ENCODE results near the gene PRRX2.
"Not testable (repeated sequence)": the region's sequence is repeated elsewhere in the genome, so short reads cannot be mapped to it uniquely, and the experiment has no call there.

Gene PRRX2

DNA sequence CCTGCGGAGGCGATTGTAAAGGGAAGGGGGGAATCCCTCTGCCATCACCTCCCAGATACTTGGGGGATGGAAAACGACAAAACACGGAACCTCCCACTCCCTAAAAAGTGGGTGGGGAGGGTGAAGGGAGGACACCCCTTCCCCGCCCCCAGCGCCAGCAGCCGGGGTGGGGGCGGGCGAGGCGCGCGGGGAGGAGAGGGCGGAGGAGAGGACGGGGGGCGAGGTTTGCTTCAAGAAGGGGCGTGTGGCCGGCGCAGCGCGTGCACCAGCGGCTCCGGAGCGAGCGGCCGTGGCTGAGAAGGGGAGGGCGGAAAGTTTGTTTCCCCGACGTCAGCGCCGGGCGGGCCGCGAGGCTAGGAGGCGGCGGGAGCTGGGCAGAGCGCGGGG lies at the start of gene PRRX2:
Gene PRRX2, plus strand, starts transcription at position 259 of the 387 bp plus-strand sequence. CDS start 221 bp downstream, outside the sequence.
- peak; percentile 67 for DNase-seq

DNA sequence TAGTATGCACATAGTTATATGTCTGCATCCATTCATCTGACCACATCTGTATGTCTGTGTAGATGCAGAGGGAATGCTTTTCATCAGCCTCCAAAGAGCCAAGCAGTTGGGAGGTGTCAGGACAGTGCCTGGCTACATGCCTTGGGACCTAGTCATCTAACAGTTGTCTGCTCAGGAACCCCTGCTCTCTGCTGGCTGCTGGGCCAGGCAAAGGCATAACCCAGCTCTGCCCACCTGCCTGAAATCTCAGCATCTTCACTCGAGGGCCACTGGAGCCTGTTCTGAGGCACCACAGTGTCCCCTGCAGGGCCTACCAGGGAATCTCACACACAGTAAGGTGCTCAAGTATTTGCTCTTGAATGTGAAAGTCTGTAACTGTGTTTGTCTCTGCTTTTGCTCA lies 48.3 kb upstream of the PRRX2 start:
- peak; percentile 98 for DNase-seq

DNA sequence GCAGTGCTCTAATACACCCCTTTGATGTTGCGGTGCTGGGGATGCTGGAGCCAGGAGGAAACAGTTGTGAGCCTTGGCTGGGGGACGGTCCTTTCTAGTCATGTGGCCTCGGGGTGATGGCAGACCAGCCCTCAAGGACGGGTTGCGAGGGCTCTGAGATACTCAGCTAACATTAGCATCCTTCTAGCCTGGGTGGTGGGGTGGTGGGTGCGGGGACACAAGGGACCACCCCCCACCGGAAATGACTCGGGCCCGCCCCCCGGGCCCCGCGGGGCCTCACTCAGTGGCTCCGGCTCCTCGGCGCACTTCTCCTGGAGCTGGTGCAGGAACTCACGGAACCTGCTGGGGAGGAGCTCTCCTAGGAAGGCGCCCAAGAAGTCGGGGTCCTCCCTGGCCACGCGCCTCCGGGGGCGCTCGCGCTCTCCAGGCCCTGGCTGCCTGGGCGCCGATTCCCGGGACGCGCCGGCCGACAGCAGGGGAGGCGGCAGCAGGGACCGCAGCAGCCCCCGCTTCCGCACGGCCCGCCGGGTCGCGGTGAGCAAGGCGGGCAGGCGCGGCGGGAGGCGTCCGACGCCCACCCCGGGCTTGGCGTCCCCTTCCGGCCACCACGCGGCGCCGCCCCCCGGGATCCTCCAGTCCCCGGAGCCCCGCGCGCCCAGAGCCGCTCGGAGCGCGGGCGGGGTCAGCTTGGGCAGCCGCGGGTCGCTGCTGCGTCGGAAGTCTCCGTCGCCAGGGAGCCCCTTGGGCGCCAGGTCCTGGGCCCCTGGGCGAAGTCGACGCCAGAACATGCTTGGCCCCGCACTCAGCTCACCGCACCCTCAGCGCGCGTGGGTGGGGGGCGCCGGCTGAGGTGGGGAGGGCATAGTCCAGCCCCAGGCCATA lies 45.4 kb upstream of the PRRX2 start:
- DNase-seq: no peak

DNA sequence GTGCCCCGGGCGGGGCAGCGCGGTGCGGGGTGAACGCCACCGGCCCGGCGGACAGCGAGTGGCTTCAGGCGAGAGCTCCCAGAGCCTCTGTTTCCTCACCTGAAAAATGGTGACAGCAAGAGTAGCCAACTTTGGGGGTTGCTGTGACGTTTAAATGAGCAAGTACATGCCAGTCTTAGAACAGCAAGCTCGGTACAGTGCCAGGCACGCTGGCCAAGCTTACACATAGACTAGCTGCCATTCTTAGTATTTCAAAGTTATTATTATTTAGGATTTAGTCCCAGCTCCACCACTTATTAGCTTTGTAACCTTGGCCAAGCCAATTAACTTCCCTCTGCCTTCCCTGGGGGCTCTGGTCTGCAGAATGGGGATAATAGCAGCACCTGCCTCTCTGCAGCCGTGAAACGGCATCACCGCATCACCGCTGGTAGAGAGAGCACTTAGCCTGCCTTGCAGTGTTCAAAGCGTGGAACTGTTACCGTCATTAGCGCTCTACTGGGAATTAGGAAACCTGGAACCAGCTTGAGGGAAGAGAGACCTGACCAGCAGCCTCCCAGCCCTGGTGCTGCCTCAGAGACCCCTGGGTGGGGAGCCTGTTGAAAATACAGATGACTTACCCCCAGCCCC lies 44.7 kb upstream of the PRRX2 start, which contains the start of gene C9orf50:
Gene C9orf50, minus strand, starts transcription at position 433 of the 627 bp plus-strand sequence. CDS start 527 bp downstream, outside the sequence.
- DNase-seq: no peak

DNA sequence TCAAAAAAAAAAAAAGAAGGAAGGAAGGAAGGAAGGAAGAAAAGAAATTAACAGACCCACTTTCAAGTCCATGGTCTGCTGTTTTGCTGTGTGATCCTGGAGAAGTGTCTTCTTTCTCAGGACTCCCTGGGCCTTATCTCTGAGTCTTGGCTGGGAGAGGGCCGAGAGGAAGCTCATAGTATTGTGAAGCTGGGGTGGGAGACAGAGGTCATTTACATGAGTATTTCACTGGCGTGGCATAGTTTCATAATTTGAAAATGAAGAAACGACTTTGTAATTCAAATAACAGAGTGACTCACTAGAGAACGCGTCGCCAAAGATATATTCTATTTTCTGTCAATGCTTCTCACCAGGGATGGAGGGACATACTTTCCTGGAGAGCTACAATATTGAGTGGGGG lies 42.1 kb upstream of the PRRX2 start:
- DNase-seq: no peak

DNA sequence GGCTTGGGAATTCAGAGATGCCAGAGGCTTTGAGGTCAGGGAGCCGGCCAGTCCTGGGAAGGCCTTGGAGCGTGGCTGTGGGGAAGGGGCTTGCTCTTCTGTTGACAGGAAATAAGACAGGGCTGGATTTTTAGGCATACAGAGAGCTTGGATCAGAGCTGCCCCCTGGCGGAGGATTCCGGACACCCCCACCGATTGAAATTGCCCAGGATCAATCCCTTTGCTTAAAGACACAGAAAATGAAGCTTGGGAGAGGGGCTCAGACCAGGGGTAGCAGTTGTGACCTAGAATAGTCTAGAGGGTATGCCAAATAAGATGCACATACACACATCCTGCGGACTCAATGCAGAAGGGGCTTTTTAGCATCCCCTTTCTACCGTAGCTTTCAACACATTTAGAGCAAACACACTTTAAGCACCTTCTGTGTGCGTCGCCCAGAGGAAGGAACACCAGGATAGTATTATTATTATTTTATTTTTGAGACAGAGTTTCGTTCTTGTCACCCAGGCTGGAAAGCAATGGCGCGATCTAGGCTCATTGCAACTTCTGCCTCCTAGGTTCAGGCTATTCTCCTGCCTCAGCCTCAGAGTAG lies 41.2 kb upstream of the PRRX2 start:
- DNase-seq: peak; percentile 87

DNA sequence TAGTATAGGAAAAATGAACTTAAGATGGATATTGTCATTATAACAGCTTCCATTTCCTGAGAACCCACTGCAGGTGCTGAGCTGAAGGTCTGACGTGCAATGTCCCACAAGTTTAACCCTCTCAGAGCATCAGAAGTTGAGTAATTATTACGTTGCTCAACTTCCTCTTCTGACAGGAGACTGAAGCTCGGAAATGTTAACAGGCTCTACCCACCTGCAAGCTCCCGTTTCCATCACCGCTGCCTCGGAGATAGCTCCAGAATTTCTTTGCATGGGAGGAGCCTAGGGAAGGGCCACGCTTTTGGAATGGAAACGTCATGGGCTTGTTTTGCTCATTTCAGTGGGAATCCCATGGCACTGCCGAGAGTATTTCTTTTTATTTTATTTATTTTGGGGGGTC lies 40.5 kb upstream of the PRRX2 start:
- DNase-seq: no peak

DNA sequence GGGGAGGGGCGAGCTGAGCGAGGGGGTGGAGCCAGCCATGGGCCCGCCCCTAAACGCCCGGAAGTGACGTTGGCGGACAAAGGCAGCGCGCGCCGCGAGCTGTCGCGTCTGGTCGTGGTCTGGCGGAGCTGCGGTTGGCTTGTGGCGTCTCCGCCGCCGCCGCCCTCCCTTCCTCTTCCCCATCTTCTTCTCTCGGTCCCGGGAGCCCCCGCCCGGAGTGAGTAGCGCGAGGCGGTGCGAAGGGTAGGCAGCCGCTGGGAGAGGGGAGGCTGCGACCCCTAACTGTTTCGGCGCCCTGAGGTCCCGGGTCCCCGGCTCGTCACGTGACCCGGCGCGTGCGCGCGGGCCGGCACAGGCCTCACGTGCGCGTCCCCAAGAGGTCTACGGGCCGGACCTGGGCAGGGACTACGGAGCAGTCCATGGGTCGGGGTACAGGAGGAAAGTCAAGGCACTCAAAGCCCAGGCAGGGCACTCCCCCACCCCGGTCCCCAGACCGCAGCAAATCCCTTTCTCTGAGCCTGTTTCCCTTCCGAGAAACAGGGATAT lies 39.3 kb upstream of the PRRX2 start, which contains the start of gene NTMT1:
Gene NTMT1, plus strand, starts transcription at position 85 of the 546 bp plus-strand sequence. CDS start 6,541 bp downstream, outside the sequence.
- DNase-seq: peak; percentile 84

DNA sequence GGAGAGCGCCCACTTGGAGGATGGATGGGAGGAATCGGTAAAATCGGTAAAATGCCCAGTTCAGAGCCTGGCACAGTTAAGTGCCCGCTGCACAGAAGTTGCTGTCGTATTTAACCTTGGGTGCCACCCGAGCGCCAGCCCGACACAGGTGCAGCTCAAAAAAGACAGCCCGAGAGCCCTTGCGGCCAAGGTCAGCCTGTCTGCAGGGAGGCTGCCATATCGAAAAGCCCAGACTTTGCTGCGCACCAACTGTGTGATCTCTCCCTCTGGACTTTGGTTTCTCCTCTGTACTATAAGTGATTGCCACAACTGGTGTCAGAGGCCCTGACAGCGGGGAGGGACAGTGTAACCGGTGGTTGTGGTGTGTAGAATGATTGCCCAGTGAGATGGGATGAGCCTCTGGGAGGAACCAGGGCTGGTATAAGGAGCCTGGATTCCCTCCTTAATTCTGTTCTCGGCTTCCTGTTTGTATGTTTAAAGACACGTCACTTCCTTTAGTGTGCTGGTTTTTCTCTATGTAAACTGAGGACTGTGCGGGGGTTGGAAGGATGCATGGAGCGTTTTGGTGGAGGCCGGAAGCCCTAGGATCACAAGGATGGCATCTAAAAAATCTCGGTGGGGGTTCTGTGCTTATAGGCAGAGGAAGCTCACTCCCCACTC lies 38.7 kb upstream of the PRRX2 start:
- peak; percentile 70 for DNase-seq

DNA sequence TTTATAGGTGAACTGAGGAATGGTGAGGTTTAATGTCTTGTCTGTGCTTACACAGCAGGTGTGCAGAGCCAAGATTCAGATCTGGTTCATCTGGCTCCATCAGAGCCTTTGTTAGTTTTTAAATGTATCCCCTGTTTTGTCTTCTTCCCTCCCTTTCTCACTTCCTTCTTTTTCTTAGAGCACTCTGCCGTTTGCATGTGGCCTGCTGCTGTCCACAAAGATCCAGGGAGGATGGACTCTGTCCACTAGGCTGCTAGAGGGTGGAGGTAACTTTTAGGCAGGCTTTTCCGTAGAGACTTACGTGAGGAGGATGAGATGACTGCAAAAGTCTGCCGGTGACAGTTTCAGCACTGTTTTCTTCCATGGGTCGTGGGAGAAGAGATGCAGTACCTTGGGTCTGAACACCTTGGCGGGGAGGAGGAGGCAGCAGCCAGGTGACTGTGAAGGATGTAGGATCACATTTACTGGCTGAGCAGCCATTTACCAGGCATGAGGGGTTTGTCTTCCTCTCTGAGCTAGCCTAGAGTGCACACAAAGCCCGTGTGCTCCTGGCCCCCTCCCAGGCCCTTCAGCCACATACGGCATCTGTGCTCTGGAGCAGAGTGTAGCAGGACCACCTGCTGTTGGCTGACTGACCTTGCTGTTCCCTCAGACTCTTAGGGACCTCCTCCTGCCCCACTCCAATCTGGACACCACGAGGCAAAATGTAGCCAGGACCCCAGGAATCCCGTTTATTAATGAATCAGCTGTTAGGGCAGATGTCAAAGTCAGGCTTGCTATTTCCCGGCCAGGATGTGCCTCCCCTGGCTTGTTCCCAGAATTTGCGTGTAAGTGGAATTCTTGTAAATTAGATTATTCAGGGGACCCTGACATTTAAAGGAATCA lies 37.6 kb upstream of the PRRX2 start:
- DNase-seq: no peak

DNA sequence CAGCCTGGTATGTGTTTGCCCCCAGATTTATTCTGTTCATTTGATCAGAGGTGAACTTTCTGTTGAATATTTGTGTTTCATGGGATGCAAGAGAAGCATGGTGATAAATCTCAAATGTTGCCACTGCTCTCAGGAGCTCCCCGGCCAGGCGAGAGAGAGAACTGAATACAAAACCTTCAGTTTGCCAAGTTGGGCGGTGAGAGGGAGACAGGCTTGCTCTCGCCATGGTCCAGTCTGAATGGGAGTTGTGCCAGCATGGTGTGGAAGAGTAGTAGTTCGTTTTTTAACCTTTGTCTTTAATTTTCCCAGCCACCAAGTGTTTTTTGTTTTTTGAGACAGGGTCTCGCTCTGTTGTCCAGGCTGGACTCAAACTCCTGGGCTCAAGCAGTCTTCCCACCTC lies 36.7 kb upstream of the PRRX2 start:
- DNase-seq: no peak

DNA sequence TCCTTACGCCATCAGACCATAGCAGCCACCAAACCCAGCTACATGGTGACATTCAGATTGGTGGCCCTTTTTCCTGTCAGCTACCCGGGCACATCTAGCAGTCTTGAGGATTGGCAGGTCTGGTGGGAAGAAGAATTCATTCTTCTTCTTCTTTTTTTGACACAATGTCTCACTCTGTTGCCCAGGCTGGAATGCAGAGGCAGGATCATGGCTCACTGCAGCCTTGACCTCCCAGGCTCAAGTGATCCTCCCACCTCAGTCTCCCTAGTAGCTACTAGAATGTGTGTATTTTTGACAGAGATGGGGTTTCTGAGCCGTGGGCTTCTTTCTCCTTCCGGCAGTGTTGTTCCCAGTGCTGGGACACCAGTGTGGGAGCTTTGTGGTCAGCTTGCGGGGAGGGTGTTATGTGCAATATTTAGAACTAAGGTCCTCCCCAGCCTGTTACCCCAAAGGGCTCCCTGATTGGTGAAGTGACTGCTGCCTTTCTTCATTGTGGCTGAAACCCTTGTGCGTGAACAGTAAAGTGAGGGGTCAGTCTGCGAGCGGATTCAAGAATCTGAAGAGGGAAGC lies 36.1 kb upstream of the PRRX2 start:
- no peak for DNase-seq

DNA sequence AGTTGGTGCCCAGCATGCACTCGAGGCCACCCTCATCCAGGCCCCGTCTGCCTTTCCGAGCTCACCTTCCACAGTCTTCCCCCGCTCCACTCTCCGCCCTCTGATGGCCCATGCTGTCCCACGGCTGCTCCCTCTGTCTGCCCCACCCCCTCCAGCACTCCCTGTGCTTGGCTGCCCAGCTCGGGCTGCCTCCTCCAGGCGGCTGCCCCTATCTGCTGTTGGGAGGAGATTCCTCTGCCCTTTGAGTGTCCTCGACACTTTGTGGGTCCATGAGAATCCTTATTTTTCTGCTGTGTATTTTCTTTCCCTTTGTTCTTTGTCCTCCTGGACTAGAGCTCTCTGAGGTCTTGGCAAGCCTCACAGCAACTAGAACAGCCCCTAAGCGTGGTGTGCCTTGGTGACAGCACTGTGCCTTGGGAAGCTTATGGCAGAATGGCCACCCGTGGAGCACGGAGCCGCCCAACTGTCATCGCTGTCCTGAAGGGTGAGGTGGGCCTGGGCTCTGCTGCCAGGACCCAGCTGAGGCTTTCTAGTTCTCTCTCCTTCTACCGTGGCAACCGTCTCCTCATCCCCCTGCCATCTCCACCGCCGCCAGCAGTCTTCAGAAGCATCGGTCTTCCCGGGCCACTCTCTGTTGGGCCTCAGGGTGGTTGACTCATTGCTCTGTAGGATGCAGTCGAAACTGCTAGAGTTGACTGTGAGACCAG lies 34.3 kb upstream of the PRRX2 start:
- no peak for DNase-seq

DNA sequence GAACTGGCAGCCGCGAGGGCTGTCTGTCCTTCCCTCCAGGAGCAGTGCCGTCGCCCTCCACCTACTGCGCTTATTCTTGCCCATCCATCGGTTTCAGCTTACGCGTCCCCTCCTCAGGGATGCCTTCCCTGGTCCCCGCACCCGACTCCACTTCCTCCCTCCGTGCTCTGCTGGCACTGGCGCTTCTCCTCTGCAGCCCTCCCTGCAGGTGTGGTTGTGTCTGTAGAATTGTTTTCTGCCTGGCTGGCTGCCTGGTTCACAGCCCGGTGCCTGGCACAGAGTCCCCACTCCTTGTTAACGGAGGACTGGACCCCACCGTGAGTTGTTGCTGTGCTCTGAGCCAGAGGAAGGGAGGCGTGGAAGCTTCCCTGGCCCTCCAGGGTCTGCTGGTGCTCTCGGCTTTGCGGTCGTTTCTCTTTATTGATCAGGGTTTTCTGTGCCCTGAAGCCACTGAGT lies 33.7 kb upstream of the PRRX2 start:
- DNase-seq: no peak

DNA sequence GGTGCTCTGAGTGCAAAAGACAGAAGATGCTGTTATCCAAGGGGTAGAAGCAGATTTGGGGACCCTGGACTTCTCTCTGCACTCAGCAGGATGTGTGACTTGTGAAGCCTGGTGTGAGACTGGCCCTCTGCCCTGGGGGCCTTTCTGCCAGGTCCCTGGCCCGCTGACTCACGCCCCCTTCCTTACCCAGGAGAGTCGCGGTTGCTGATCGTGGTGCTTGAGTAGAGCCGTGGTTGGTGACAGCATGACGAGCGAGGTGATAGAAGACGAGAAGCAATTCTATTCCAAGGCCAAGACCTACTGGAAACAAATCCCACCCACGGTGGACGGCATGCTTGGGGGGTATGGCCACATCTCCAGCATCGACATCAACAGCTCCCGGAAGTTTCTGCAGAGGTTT lies 33.0 kb upstream of the PRRX2 start:
- peak; percentile 75 for DNase-seq

DNA sequence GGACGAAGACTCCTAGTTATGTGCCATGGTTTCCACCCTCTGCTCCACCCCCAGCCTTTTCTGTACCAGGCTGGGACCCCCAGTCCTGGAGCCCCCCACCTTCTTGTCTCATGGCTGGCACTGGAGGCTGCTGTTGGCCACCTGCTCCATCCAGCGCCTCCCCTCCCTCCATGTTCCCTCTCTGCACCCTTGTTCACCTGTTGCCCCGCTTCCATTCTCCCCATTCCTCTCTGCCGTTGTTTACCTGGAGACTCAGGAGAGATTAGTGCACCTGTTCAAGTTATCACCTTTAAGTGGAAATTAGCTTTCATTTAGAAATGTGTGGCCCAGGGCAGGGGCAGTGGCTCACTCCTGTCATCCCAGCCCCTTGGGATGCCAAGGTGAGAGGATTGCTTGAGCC lies 32.2 kb upstream of the PRRX2 start:
- DNase-seq: no peak

DNA sequence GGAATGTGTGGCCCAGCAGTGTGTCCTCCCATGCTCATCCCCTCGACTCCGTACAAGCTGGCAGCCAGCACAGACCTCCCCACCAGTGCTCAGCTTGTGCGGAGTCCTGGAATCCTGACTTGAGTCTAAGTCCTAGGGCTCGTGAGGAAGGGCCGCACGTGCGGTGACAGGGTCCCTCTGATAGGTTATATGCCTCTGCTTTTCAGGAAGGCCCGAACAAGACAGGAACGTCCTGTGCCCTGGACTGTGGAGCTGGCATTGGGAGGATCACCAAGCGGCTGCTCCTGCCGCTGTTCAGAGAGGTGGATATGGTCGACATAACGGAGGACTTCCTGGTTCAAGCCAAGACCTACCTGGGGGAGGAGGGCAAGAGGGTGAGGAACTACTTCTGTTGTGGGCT lies 31.6 kb upstream of the PRRX2 start:
- DNase-seq: no peak

DNA sequence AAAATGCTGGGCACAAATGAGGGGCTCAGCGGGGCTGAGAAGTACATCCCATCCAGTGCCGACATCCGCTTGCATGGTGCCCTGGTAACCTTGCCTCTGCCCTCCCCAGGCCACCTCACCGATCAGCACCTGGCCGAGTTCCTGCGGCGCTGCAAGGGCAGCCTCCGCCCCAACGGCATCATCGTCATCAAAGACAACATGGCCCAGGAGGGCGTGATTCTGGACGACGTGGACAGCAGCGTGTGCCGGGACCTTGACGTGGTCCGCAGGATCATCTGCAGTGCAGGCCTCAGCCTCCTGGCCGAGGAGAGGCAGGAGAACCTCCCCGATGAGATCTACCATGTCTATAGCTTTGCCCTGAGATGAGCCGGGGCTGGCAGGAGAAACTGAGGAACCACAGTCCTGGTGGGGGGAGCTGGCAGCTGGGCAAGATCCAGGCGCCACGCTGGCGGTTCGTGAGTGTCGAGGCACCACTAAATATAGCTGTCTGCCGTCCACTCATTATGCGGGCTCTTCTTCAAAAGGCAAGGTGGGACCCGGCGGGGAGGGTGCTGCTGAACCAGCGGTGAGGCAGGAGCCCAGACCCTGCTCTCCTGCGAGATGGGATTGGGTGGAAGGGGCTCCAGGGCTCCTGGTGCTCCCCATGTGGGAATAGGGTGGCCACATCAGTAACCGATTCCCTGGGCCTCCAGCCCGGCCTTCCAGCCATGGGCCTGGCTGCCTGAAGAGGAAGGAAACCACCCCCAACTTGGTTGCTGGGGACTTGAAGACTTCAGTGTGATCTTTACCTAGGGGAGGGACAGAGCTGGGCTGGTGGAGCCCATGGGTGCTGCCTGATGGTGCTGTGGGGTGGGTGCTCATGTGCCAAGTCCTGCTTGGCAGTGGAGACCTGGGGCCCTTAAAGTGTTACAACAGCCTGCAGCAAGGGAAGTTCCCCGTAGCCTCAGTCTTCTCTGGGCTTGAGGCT lies 30.1 kb upstream of the PRRX2 start:
- no peak for DNase-seq

DNA sequence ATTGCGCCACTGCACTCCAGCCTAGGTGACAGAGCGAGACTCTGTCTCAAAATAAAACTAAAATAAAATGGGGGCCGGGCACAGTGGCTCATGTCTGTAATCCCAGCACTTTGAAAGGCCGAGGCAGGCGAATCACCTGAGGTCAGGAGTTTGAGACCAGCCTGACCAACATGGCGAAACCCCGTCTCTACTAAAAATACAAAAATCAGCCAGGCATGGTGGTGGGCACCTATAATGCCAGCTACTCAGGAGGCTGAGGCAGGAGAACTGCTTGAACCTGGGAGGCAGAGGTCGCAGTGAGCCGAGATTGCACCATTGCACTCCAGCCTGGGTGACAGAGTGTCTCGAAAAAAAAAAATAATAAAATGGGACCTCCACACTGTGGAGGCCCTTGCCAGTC lies 29.1 kb upstream of the PRRX2 start:
- DNase-seq: not testable (repeated sequence)
